Progenitor cell of endocrine pancreas (in vitro differentiated cells): ENCODE results near the gene RELL2. TPM values are rescaled to one million over a fixed set of nuclear protein-coding genes. Genes with fewer than 3 reads are reported as not detected.

Source experiments
- DNase-seq: peaks from one replicate; pipeline ENCODE4 v3.0.0; 2021; ENCODE audit warnings: low spot score; ENCODE audit not compliant: unreplicated experiment
- H3K27ac Mint-ChIP-seq: 2 replicates; pipeline ENCODE4 v1.8.0; 2021; ENCODE audit warnings: mild to moderate bottlenecking, moderate library complexity, mixed read lengths
- H3K27me3 Mint-ChIP-seq: 2 replicates; pipeline ENCODE4 v1.8.0; 2021; ENCODE audit warnings: mixed read lengths
- H3K36me3 Mint-ChIP-seq: 2 replicates; pipeline ENCODE4 v1.8.0; 2022; ENCODE audit warnings: mixed read lengths; ENCODE audit not compliant: insufficient read depth
- H3K4me1 Mint-ChIP-seq: 2 replicates; pipeline ENCODE4 v1.8.0; 2021; ENCODE audit warnings: low read depth, mixed read lengths
- H3K4me3 Mint-ChIP-seq: 2 replicates; pipeline ENCODE4 v1.8.0; 2021; ENCODE audit warnings: low read depth, mild to moderate bottlenecking, moderate library complexity, mixed read lengths
- H3K9me3 Mint-ChIP-seq: 2 replicates; pipeline ENCODE4 v1.8.0; 2021; ENCODE audit warnings: low read depth, mixed read lengths
- total RNA-seq: library from RNA; stranded (reverse); gene quantifications from 2 replicates; pipeline ENCODE4 v1.2.1, GENCODE V29; 2021
- TF ChIP-seq, protein P1 (sequence below): fragments of 200-600 bp; sonication (generic); IDR thresholded peaks from one replicate; pipeline ENCODE4 v1.5.0; 2021; ENCODE audit warnings: antibody characterized with exemption, mild to moderate bottlenecking; ENCODE audit not compliant: unreplicated experiment

Gene RELL2
- total RNA-seq, 1 donor from 2014 or later, result 5.2 TPM

DNA sequence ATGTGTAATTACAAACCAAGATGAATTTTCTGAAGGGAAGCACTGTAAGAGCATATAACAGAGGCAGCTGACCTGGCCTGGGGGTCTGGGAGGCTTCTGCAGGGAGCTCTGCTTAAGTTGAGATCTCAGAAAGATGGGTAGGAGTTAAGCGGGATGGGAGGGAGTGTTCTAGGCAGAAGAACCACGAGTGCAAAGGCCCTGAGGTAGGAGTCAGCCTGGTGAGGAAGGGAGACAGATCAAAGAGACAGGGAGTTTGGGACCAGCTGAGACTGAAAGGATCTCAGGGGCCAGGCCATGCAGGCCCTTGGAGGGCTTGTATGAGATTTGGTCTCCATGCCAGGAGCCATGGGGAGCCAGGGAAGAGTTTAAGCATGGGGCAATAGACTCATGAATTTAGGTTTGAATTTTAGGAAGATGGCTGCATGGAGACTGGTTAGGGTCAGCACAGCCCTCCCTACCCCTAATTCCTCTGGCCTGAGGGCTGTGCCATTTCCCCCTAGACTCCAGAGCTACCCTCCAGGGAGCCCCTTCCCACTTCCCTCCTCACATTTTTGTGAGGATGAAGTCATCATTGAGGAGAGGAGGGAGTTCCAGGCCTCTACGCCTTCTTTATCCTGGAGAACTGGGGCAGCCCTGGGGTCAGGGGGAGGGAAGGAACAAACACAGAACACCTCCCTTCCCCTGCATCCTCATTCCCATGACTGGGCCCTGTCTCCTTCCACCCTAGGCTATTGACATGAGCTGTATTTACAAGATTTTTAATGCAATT, 50.0 kb downstream of the RELL2 start:
- no peaks in the 10 kb centered on the region for H3K9me3 Mint-ChIP-seq
- TF ChIP-seq, protein P1, sequence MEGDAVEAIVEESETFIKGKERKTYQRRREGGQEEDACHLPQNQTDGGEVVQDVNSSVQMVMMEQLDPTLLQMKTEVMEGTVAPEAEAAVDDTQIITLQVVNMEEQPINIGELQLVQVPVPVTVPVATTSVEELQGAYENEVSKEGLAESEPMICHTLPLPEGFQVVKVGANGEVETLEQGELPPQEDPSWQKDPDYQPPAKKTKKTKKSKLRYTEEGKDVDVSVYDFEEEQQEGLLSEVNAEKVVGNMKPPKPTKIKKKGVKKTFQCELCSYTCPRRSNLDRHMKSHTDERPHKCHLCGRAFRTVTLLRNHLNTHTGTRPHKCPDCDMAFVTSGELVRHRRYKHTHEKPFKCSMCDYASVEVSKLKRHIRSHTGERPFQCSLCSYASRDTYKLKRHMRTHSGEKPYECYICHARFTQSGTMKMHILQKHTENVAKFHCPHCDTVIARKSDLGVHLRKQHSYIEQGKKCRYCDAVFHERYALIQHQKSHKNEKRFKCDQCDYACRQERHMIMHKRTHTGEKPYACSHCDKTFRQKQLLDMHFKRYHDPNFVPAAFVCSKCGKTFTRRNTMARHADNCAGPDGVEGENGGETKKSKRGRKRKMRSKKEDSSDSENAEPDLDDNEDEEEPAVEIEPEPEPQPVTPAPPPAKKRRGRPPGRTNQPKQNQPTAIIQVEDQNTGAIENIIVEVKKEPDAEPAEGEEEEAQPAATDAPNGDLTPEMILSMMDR, result no peak
- DNase-seq, result no peak
- no peaks in the 10 kb centered on the region for H3K36me3 Mint-ChIP-seq
- H3K4me1 Mint-ChIP-seq, result no peaks in the 10 kb centered on the region
- H3K27ac Mint-ChIP-seq, result no peak overlapping the region
- peaks cover 54% of the 10 kb centered on the region for H3K27me3 Mint-ChIP-seq
- no peak overlapping the region for H3K4me3 Mint-ChIP-seq

Other genes starting within 250 kb of the RELL2 start
- 16.1 and 17.0 TPM in 2 replicates for gene PCDHGB4, start 249.3 kb upstream of the RELL2 start, total RNA-seq
- gene PCDHGA8, start 244.4 kb upstream of the RELL2 start, total RNA-seq, result 1.5 and 1.9 TPM in 2 replicates
- 4.0 and 4.2 TPM in 2 replicates for gene PCDHGB5, start 239.1 kb upstream of the RELL2 start, total RNA-seq
- 1.5 and 1.8 TPM in 2 replicates for gene PCDHGA9, start 234.2 kb upstream of the RELL2 start, total RNA-seq
- 23.1 and 24.0 TPM in 2 replicates for gene PCDHGB6, start 229.0 kb upstream of the RELL2 start, total RNA-seq
- gene PCDHGA10, start 224.0 kb upstream of the RELL2 start, total RNA-seq, result 14.3 and 14.6 TPM in 2 replicates
- 6.0 and 8.0 TPM in 2 replicates for gene PCDHGB7, start 219.3 kb upstream of the RELL2 start, total RNA-seq
- 3.1 and 3.3 TPM in 2 replicates for gene PCDHGA11, start 215.9 kb upstream of the RELL2 start, total RNA-seq
- gene PCDHGA12, start 206.5 kb upstream of the RELL2 start, total RNA-seq, result 2.9 and 3.2 TPM in 2 replicates
- gene PCDHGC3, start 161.0 kb upstream of the RELL2 start, total RNA-seq, result 25.8 and 29.7 TPM in 2 replicates
- gene PCDHGC4, start 152.0 kb upstream of the RELL2 start, total RNA-seq, result 3.0 and 3.8 TPM in 2 replicates
- gene PCDHGC5, start 147.9 kb upstream of the RELL2 start, total RNA-seq, result 1.2 and 1.3 TPM in 2 replicates
- 63.5 and 74.3 TPM in 2 replicates for gene DIAPH1, start 18.0 kb upstream of the RELL2 start, total RNA-seq
- gene HDAC3, start 148 bp upstream of the RELL2 start, total RNA-seq, result 101 and 103 TPM in 2 replicates
- 27.7 and 30.7 TPM in 2 replicates for gene FCHSD1, start 14.4 kb downstream of the RELL2 start, total RNA-seq
- 6.2 and 6.4 TPM in 2 replicates for gene ARAP3, start 45.2 kb downstream of the RELL2 start, total RNA-seq
- 5.5 and 6.3 TPM in 2 replicates for gene PCDH1, start 241.4 kb downstream of the RELL2 start, total RNA-seq